ENCODE results near the gene SCN8A.

The SCN8A gene

DNA sequence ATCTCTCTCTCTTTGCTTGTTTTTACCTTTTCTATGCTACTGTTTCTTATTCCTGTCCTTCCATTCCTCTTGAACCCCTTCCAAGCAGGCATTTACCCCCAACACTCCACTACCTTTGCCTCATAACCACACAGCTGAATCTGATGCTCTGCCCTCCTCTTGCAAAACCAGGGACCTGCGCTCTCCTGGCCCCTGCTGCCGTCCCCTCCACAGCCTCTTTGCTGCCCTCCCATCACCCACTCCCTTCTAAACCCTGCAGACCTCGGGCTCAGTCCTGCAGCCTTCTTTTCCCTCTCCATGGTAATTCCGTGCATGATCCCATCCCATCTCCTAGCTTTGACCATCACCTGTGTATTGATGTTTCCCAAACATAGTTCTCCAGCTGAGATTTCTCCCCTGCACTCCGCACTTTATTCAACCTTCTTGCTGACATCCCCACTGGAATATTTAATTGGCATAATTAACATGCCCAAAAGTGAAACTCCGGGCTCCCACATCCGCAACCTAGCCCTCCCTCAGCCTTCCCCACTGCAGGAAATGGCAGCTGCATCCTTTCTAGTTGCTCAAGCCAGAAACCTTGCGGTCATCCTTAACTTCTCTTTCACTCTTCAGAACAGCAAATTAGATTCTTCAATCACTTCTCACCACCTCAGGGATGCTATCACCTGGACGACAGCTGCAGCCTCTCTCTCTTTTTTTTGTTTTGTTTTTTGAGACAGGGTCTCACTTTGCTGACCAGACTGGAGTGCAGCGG, 241.5 kb downstream of the SCN8A start:
- DNase-seq (ENCODE audit: low spot score), result no peak
- TF ChIP-seq, protein P1, sequence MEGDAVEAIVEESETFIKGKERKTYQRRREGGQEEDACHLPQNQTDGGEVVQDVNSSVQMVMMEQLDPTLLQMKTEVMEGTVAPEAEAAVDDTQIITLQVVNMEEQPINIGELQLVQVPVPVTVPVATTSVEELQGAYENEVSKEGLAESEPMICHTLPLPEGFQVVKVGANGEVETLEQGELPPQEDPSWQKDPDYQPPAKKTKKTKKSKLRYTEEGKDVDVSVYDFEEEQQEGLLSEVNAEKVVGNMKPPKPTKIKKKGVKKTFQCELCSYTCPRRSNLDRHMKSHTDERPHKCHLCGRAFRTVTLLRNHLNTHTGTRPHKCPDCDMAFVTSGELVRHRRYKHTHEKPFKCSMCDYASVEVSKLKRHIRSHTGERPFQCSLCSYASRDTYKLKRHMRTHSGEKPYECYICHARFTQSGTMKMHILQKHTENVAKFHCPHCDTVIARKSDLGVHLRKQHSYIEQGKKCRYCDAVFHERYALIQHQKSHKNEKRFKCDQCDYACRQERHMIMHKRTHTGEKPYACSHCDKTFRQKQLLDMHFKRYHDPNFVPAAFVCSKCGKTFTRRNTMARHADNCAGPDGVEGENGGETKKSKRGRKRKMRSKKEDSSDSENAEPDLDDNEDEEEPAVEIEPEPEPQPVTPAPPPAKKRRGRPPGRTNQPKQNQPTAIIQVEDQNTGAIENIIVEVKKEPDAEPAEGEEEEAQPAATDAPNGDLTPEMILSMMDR (IDR thresholded peaks at IDR 0.05; ENCODE audit: extremely low read depth, missing control alignments), result no peak

DNA sequence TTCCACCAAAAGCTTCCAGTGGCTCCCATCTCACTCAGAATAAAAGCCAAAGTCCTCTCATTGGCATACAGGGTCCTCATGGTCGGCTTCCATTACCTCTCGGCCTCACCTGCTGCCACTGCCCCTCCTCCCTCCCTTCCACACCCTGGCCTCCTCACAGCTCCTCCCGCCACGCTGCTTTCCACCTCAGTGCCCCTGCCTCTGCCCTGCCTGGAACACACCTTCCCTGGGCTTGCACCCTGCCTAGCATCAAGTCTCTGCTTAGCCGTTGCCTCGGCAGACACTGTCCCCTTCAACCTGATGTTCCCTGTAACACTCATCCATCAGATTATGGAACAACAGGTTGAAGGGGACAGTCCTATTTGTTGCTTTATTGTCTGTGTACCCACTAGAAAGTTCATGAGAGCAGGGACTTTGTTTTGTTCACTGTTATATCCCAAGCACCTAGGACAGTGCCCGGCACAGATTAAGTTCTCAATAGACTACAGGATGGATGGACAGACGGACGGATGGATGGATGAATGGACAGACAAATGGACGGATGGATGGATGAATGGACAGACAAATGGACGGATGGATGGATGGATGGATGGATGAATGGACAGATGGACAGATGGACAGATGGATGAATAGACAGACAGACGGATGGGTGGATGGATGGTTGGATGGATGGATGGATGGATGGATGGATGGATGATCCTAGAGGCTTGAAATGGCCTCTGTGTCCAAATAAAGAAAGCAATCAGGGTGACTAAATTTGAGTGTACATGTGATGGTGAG, 242.6 kb downstream of the SCN8A start:
- TF ChIP-seq, protein P1 (IDR thresholded peaks at IDR 0.05; ENCODE audit: extremely low read depth, missing control alignments), result no peak
- no peak for DNase-seq (ENCODE audit: low spot score)

DNA sequence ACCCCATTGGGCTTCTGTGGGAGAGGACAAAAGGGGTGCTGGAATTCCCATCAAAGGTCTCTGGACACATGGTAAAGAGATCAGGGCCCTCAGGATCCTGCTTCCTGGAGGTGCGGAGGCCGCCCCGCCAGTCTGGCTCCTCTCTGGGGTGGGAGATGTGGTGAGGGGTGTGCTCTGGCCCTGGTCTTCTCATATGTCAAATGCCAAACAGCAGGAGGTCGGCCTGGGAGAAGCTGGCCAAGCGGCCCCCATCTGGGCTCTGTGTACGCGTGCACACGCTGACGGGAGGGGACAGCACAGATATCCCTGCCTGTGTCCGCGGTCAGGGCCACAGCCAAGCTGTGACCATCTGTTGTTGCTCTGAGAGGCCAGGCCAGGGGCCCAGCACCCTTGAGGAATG, 243.4 kb downstream of the SCN8A start:
- no peak for DNase-seq (ENCODE audit: low spot score)
- TF ChIP-seq, protein P1 (IDR thresholded peaks at IDR 0.05; ENCODE audit: extremely low read depth, missing control alignments), result no peak

DNA sequence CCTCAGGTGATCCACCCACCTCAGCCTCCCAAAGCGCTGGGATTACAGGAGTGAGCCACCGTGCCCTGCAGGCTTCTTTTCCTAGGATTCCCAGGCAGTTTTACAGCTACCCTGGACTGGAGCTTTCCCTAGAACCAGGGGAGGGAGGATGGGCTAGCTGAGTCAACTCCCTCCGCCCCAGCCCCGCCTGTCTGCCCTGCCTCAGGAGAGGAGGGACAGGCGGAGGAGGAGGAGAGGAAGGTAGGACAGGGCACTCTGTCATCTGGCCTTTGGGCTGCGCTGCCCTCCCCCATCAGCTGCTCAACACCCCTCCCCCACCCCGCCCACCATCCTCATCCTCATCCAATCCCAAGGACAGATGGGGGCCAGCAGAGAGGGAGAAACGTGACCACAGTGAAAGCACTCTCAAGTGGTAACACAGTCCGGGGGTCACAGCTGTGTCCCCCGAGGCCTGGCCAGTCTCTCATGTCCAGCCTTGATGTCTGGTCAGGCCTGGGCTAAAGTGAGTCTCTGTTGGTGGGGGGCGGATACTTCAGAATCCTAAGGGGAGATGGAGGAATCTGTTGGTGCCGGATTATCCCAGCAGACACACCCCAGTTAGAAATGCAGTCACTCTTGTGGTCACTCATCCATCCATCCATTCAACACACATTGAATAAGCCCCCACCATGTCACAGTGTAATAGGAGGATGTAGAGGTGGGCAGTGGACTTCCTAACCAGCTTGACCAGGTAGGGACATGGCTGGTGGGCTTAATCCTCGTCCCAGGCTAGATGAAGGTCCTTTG, 245.2 kb downstream of the SCN8A start:
- DNase-seq (ENCODE audit: low spot score), result no peak
- TF ChIP-seq, protein P1 (IDR thresholded peaks at IDR 0.05; ENCODE audit: extremely low read depth, missing control alignments), result no peak

DNA sequence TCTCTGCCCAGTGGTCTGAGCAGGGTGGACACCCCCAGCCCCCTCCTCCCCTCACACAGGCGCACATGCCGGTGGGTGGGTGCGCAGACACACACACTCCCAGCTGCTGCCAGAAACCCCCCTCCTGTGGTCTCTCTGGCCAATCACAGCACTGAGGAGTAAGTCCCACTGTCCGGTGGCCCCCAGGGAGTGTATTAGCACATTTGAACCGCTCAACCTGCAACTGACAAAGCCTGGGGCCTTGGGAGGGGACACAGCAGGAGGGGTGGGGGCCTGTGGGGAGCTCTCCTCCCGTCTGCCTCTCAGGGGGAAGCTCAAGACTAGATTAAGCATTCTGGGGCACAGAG, 245.8 kb downstream of the SCN8A start:
- TF ChIP-seq, protein P1 (IDR thresholded peaks at IDR 0.05; ENCODE audit: extremely low read depth, missing control alignments), result no peak
- DNase-seq (ENCODE audit: low spot score), result no peak

- no peak for DNase-seq (ENCODE audit: low spot score)
- TF ChIP-seq, protein P1 (IDR thresholded peaks at IDR 0.05; ENCODE audit: extremely low read depth, missing control alignments), result no peak
These were observed 246.3 kb downstream of the SCN8A start for GRCh38 chr12:51837286-51837685.

DNA sequence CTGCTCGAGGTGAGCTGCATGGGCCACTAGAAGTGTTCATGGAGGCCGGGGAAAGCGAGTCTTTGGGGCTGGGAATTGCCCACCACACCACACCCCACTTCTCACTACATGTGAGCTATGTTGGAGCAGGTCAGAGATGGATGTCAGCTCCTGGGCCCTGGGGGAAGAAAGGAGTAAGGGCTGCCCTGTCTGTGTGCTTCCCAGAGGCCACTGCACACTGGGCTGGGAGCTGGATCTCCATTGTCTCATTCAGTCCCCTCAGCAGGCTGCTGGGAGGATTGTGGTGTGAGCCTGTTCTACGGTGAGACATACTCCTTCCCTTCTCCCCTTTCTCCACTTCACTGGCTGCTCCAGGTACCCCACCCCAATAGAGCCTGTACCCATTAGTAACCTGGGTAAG, 247.0 kb downstream of the SCN8A start:
- TF ChIP-seq, protein P1 (IDR thresholded peaks at IDR 0.05; ENCODE audit: extremely low read depth, missing control alignments), result no peak
- DNase-seq (ENCODE audit: low spot score), result no peak
